HG03039 (cell line): ENCODE results near the gene ARID4B.
"Not testable (repeated sequence)": the region's sequence is repeated elsewhere in the genome, so short reads cannot be mapped to it uniquely, and the experiment has no call there.

Experiments used
- ATAC-seq: cut with Tn5 transposase; IDR thresholded peaks from one replicate; pipeline ENCODE4 v1.9.1; 2021; ENCODE audit warnings: mild to moderate bottlenecking, moderate library complexity; ENCODE audit not compliant: unreplicated experiment

The ARID4B gene, protein sequence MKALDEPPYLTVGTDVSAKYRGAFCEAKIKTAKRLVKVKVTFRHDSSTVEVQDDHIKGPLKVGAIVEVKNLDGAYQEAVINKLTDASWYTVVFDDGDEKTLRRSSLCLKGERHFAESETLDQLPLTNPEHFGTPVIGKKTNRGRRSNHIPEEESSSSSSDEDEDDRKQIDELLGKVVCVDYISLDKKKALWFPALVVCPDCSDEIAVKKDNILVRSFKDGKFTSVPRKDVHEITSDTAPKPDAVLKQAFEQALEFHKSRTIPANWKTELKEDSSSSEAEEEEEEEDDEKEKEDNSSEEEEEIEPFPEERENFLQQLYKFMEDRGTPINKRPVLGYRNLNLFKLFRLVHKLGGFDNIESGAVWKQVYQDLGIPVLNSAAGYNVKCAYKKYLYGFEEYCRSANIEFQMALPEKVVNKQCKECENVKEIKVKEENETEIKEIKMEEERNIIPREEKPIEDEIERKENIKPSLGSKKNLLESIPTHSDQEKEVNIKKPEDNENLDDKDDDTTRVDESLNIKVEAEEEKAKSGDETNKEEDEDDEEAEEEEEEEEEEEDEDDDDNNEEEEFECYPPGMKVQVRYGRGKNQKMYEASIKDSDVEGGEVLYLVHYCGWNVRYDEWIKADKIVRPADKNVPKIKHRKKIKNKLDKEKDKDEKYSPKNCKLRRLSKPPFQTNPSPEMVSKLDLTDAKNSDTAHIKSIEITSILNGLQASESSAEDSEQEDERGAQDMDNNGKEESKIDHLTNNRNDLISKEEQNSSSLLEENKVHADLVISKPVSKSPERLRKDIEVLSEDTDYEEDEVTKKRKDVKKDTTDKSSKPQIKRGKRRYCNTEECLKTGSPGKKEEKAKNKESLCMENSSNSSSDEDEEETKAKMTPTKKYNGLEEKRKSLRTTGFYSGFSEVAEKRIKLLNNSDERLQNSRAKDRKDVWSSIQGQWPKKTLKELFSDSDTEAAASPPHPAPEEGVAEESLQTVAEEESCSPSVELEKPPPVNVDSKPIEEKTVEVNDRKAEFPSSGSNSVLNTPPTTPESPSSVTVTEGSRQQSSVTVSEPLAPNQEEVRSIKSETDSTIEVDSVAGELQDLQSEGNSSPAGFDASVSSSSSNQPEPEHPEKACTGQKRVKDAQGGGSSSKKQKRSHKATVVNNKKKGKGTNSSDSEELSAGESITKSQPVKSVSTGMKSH (N-terminal part only)

DNA sequence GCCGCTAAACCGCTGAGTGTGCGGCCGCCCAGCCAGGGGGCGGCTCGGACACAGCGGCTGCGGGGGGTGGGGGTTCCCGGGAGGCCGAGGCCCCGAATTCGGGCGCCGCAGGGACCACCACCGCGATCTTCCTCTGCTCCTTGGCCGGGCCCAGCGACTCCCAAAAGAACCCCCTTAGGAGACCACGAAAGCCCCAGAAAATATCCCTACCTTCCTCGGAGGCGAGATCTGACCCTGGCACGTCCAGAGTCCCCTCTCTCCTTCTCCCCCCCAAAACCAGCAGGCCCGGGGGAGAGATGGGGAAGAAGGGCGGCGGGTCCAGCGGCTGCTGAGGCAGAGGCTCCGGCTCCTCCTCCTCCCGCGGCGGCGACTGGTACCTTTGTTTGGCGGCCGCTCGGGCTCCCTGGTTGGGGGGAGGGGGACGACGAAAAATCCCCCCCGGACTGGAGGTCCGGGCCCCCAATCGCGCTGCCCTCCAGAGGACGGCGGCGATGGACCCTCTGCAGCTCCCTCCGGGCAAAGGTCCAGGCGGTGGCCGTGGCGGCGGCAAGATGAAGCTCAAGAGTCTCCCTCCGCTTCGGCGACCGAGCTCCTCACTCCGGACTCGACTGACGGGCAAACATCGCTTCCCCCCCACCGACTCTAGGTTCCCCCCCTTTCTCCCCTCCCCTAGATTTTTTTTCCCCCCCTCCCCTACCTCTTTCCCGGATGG, at the start of gene ARID4B:
Gene ARID4B (minus strand): TSS at position 621 of the 712 bp plus-strand sequence. CDS start 1,260 bp downstream, outside the sequence.
- peak; percentile 7 for ATAC-seq

DNA sequence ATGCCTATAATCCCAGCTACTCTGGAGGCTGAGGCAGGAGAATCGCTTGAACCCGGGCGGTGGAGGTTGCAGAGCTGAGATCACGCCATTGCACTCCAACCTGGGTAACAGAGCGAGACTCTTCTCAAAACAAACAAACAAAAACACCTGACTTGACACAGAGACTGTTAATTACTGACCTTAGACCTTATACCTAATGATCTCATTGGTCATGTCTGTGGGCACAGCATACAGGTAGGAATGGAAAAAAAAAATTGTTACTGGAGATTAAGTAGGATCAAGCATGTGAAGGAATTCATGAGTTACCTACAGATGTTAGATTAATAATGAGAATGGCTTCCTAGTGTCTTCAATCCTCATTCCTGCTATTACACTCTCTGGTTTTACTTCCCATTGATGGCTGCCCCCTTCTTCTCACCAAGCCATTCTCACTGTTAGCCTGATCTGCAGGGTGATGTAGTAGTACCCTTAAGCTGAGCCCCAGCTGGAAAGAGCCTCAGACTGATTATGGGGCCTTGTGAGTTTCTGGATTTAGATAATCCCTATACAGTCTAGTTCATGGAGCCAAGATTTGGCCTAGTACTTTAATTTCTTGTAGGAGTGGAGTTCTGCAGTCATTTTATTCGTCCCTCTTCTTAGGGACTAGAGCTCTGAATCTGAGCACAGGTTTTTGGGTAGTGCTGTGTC, 48.1 kb upstream of the ARID4B start:
- no peak for ATAC-seq

DNA sequence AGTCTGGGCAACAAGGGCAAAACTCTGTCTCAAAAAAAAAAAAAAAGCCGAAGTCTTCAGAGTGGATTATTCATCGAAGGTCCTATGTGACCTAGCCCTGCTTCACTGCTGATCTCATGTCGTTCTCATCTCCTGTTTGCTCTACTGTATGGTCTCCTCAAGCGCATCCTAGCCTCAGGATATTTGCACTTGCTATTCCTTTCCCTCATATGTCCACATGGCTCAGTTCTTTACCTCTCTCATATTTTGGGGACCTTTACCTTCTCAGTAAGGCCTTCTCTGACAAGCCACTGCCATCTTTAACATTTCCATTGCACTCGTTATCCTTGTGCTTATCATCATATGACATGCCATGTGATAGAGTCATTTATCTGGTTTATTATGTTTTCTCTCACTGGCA, 41.8 kb upstream of the ARID4B start:
- no peak for ATAC-seq

DNA sequence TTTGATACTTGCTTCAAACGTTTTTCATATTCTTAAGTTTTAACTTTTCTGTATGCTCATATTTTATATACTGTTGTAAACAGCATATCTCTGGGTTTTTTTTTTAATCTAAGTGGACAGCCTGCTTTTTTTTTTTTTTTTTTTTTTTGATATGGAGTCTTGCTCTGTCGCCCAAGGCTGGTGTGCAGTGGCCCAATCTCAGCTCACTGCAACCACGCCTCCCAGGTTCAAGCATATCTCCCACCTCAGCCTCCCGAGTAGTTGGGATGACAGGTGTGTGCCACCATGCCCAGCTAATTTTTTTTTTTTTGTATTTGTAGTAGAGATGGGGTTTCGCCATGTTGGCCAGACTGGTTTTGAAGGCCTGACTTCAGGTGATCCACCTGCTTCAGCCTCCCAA, 40.4 kb upstream of the ARID4B start:
- ATAC-seq = no peak

DNA sequence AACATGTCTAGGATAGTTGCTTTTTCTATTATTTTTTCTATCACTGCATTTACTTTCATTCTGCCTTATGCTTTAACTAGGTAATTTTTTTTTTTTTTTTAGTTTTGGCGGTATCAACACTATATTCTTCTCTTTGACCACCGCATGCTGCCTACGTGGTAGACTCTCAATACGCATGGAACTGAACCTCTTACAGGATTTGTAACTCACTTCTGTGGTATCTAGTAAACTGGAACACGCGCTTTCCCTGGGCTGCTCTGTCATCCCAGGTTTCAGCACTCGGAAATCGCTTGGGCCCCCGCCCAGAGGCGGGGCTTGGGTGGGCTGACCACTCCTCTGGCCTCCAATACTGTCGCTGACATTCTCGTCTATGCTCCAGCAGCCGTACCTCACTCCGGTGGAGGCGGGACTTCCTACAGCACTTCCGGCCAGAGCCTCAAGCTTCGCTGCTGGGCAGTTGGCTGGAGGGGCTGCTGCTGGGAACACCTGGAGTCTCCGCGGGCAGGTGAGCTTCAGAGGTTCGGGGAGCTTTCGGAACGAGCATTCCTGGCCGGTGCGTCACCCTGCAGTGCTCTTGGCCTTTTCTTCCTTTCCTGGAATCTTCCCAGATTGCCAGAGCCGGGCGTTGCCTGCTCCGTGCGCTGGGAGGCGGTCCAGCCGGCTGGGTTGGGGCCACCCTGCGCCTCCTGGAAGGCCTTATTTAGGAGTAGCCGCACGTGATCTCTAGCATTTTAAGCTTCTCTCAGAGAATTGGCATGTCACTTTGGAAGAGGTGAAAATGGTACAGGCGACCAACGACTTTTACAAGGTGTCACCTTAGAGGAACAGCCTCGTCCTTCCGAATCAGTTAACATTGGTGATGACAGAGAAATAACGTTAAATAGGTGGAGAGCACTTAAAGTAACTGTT, 39.3 kb upstream of the ARID4B start, which contains the start of gene TBCE:
Gene TBCE (plus strand): TSS at position 428 of the 909 bp plus-strand sequence. CDS start 12,623 bp downstream, outside the sequence.
- ATAC-seq = peak; percentile 99

DNA sequence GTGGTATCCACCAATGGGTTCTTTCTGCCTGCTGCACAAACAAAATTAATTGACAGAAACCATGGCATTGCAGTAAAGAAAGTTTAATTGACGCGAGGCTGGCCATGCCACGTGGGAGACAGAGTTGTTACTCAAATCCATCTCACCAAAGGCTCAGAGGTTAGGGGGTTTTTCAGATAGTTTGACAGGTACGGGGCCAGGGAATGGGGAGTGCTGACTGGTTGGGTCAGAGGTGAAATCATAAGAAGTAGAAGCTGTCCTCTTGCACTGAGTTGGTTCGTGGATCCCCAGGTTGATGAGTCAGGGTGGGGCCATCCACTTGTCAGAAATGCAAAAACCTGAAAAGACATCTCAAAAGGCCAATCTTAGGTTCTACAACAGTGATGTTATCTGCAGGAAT, 38.3 kb upstream of the ARID4B start:
- no peak for ATAC-seq

DNA sequence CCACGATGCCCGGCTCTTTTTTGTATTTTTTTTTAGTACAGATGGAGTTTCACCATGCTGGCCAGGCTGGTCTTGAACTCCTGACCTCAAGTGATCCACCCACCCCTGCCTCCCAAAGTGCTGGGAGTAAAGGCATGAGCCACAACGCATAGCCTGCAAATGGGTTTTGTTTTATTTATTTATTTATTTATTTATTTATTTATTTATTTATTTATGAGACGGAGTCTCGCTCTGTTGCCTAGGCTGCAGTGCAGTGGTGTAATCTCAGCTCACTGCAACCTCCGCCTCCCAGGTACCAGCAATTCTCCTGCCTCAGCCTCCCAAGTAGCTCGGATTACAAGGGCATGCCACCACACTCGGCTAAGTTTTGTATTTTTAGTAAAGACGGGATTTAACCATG, 36.2 kb upstream of the ARID4B start:
- ATAC-seq = not testable (repeated sequence)

DNA sequence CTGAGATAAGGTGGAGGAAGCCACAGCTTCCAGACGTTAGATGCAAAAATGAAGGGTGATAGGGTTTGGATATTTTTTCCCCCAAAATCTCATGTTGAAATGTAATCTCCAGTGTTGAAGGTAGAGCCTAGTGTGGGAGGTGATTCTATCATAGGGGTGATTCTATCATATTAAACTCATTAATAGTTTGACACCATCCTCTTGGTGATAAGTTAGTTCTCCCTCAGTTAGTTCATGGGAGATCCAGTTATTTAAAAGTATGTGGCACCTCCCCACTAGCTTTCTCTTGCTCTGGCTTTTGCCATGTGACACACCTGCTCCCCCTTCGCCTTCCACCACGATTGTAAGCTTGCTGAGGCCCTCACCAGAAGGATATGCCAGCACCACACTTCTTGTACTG, 30.9 kb upstream of the ARID4B start:
- ATAC-seq = no peak

DNA sequence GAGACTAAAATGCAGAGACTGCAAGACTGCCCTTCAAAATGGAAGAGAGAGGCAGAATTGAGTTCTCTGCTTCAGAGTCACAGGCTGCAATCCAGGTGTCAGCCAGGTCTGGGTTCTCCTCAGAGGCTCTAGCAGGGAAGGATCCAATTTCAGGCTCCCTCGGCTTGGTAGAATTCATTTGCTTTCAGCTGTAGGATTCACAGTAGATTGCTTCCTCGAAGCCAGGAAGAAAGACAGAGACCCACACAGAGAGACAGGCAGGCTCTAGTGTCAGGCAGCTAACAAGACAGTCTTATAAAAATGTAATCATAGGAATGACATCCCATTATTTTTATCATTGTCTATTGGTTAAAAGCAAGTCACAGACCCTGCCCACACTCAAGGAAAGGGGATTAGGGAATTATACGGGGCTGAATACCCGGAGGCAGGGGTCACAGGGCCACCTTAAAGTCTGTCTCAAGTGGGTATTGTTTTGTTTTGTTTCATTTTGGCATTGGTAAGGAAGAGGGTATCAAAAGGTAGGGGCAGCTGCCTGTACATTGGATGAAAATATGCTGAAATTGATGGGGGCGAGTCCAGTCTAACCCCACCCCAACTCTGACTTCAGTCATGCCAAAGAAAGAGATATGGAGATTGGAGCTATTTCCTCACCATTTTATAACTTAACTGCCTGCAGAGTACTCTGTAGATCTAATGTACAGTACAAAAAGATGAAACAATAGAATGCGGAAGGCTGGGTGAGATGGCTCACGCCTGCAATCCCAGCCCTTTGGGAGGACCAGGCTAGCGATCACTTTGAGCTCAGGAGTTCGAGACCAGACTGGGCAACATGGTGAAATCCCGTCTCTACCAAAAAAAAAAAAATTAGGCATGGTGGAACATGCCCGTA, 29.8 kb upstream of the ARID4B start:
- ATAC-seq = no peak

DNA sequence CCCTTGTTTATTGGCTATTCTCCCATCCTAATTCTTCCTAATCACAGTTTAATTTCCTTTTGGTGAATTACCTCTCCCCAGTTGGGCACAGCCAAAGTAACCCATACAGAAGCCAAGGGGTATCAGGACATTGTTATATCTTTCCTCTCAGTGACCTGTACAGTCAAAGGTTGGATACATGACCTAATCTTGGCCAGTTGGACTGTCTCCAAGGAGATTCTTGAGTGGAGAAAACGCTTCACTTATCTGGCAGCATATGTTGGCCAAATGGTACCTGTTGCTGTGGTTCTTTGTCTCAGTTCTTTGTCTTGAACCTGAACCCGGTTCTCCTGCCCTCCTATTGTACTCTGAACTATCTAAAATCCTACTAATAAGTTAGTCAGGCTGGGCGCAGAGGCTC, 23.9 kb upstream of the ARID4B start:
- ATAC-seq = no peak

DNA sequence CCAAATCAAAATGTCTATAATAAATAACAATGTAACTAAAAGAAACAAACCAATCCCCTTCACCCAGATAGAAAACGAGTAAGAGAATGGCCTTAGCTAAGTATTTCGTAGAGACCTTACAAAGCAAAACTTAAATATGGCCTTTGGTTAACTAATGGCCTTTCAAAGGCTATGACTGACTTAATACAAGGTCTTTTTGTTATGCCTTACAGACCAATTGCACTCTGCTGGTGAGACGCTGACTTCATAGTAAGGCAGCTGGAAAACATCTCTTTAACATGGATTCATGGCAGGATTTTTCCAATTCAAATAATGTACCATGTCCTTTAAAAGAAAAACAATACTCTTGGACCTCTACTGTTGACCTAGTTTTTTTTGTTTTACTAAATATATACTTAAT, 23.5 kb upstream of the ARID4B start:
- no peak for ATAC-seq

DNA sequence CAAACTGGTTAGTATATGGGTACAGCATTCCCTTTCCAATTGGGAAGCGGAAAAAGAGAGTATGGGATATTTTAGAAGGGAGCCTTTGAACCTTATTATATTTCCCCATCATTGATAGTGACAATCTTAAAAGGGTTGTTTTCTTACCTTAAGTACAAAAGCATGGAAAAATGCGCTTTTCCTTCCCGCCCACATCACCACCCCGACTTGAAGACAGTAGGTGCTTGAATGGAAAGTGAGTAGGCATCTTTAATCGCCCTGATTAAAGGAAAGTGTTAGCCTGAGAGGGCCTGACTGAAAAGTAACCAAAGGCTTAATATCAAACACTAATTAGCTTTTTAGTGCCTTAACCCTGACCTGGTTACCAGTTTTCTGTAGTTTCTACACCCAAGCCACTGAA, 15.7 kb upstream of the ARID4B start:
- ATAC-seq = no peak

DNA sequence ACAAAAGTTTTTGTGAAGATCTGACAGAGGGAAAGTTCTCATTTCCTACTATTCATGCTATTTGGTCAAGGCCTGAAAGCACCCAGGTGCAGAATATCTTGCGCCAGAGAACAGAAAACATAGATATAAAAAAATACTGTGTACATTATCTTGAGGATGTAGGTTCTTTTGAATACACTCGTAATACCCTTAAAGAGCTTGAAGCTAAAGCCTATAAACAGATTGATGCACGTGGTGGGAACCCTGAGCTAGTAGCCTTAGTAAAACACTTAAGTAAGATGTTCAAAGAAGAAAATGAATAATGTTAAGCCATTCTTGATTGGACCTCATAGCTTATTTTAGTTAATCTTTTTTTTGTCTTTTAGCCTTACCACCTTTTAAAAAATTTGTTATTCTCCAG, 14.5 kb upstream of the ARID4B start:
- no peak for ATAC-seq

DNA sequence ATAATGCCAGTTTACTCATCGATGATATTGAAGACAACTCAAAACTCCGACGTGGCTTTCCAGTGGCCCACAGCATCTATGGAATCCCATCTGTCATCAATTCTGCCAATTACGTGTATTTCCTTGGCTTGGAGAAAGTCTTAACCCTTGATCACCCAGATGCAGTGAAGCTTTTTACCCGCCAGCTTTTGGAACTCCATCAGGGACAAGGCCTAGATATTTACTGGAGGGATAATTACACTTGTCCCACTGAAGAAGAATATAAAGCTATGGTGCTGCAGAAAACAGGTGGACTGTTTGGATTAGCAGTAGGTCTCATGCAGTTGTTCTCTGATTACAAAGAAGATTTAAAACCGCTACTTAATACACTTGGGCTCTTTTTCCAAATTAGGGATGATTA, 14.1 kb upstream of the ARID4B start:
- ATAC-seq = no peak

DNA sequence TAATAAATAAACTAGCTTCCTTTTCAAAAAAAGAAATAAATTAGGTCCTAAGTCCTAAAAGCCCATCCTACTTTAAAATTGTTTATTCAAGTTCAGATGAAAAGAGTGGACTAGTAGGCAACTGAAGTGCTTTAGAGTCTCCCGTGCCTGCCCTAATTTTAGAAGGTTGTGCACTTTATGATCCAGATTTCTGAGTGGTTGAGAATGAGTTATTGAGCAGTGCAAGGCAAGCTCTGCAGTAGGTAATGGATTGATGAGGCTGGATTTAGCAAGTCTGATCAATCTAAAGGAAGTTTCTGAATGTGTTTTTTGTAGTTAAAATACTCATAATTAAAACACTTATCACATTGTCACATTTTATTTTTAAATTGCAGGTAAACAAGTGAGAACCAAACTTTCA, 13.4 kb upstream of the ARID4B start:
- ATAC-seq = no peak

DNA sequence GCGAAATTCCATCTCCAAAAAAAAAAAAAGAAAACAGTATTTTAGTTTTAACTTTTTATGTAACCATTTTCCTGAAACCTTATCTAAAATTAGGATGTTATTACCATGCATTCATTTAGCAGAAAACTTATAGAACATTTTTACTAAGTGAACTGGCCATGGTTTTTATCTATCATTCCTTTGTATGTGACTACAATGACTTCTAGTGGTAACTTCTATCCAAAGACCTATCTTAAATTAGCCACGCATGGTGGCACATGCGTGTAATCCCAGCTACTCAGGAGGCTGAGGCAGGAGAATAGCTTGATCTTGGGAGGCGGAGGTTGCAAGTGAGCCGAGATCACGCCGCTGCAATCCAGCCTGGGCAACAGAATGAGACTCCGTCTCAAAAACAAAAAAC, 11.8 kb upstream of the ARID4B start:
- ATAC-seq = no peak

DNA sequence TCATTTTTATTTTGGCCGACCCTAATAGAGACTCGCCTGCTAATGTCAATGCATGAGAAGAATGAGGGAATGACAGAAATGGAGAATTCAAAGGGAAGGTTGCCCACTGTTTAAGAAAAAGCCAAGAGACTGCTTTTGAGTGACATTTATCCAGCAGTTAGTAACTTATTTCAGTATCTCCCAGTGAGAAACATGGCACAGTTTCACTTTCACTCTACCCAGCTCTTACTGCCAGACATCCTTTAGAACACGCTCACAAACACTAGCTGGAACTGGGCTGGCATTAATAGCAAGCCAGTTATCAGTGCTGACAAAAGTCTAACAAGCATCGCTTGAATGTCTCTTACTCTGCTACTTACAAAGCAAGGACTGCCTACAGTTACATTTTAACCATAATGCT, 8.9 kb upstream of the ARID4B start:
- ATAC-seq = no peak

DNA sequence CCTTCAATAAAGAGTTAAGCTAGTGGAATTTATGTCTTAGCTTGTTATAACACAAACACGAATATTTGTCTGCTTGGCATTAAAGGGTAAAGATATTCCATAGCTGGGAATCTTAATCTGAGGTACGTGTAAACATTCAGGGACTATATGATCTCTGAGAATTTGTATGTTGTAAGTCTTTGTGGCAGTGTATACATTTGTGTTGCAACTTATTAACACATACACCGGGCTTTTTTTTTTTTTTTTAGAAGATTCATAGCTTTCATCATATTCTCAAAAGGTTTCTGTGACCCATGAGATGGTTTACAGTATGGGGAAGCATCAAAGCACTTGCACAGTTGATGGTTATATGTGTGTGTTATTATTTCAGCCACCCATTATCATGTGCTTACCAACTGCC, 3.4 kb upstream of the ARID4B start:
- ATAC-seq = no peak
